Measurements from ENCODE around the gene SMG6.

- TF ChIP-seq CTCF (IDR thresholded peaks at IDR 0.05) (no peak), TCF12 (IDR thresholded peaks at IDR 0.05) (no peak)
Observed at GRCh38 chr17:2107050-2107449, 196.5 kb downstream of the SMG6 start.
